ENCODE results near the gene CAMKK1. TPM values are rescaled to one million over a fixed set of nuclear protein-coding genes. Genes with fewer than 3 reads are reported as not detected.

The CAMKK1 gene
- total RNA-seq, 1 donor from 2014 or later: 3.4 TPM

DNA sequence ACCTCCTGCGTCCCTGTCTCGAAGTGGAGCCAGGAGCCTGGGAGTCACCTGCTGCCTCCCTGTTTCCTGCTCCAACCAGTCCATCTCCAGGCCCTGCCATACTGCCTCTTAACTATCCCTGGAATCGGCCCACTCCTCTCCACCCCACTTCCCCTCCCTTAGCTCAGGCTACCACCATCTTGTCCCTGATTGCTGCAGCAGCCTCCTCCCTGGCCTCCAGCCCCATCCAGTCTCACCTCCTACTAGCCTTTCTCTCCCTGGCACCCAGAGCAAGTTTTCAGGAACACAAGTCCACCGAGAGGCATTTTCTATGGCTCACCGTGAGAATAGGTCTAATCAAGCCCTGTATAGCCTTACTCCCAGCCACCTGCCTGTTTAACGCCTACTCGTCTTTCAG, 865 bp upstream of the CAMKK1 start:
- Histone ChIP-seq H3K4me3 (ENCODE audit: low read depth, low read length) (no peak overlapping the region), H3K27me3 (ENCODE audit: control insufficient read depth, insufficient read depth, low read length) (no peaks in the 10 kb centered on the region), H3K36me3 (ENCODE audit: control insufficient read depth, insufficient read depth, low read length) (no peaks in the 10 kb centered on the region)
- TF ChIP-seq, protein P1, sequence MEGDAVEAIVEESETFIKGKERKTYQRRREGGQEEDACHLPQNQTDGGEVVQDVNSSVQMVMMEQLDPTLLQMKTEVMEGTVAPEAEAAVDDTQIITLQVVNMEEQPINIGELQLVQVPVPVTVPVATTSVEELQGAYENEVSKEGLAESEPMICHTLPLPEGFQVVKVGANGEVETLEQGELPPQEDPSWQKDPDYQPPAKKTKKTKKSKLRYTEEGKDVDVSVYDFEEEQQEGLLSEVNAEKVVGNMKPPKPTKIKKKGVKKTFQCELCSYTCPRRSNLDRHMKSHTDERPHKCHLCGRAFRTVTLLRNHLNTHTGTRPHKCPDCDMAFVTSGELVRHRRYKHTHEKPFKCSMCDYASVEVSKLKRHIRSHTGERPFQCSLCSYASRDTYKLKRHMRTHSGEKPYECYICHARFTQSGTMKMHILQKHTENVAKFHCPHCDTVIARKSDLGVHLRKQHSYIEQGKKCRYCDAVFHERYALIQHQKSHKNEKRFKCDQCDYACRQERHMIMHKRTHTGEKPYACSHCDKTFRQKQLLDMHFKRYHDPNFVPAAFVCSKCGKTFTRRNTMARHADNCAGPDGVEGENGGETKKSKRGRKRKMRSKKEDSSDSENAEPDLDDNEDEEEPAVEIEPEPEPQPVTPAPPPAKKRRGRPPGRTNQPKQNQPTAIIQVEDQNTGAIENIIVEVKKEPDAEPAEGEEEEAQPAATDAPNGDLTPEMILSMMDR (IDR thresholded peaks at IDR 0.05; ENCODE audit: insufficient read depth, low read length, severe bottlenecking): no peak
- no peak for FAIRE-seq
- DNase-seq (ENCODE audit: low read depth): no peak

DNA sequence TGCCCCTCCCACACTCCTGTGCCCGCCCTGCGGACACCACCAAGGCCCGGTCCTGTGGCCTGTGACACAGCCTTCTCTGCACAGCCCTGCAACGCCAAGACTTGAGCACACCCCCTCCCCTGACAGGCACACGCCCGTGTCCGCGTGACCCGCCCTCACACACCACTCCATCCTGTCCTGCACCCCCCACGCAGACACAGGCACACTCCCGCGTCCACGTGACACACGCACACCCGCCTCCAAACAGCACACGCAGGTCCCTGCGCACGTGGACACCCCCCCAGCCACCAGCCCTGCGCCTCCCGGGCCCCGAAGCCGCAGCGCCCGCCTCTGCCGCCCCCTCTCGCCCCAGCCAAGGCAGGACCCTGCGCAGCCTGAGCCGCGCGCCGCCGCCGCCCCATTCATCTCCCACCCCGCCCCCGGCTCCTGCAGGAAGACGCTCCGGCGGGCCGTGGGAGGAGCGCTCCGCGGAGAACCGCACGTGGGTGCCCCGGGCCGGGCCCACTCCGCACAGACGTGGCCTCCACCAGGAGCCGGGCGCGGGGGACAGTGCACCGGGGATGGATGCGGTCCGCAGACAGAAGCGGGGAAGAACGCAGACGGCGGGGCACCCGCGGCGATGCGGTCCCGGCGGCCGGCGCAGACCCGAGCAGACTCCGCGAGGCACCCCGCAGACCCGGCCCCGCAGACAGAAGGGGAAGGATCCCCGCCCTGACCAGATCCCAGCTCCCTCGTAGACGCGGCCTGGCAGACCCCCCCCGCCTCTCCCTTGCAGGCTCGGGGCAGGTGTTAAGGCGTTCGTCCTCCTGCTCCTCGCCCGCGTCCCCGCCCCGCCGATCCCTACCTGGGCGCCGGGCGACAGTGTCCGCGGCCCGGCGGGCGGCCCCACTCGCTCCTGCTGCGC, 506 bp downstream of the CAMKK1 start:
- DNase-seq (ENCODE audit: low read depth) (peak; percentile 24), FAIRE-seq (no peak)
- H3K27me3 ChIP-seq (ENCODE audit: control insufficient read depth, insufficient read depth, low read length): no peaks in the 10 kb centered on the region
- TF ChIP-seq, protein P1 (IDR thresholded peaks at IDR 0.05; ENCODE audit: insufficient read depth, low read length, severe bottlenecking): no peak
- H3K36me3 ChIP-seq (ENCODE audit: control insufficient read depth, insufficient read depth, low read length): no peaks in the 10 kb centered on the region
- H3K4me3 ChIP-seq (ENCODE audit: low read depth, low read length): peak overlapping the region; percentile 60

DNA sequence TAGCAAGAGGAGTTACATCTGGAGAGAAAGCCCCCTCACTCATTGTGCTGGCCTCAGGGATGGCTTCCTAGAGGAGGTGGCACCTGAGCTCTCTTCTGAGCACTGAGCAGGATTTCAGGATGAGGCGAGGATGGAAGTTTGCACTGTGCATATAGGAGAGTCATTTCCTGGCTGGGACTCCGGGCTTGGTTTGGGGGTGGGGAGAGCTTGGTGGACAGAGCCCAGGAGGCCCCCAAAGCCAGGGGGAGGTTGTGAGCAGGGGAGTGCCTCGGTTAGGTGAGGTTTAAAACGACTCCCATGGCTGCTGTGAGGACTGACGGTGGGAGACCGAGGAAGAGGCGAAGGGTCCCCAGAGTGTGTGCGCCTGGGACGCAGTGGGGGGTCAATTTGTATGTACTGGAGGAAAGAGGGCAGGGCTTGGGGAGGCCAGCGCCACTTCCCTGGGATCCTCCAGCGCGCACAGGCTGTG, 1.2 kb downstream of the CAMKK1 start:
- TF ChIP-seq, protein P1 (IDR thresholded peaks at IDR 0.05; ENCODE audit: insufficient read depth, low read length, severe bottlenecking): no peak
- DNase-seq (ENCODE audit: low read depth): no peak
- H3K4me3 ChIP-seq (ENCODE audit: low read depth, low read length): peak overlapping the region; percentile 60
- no peaks in the 10 kb centered on the region for H3K36me3 ChIP-seq (ENCODE audit: control insufficient read depth, insufficient read depth, low read length)
- no peaks in the 10 kb centered on the region for H3K27me3 ChIP-seq (ENCODE audit: control insufficient read depth, insufficient read depth, low read length)
- FAIRE-seq: no peak

DNA sequence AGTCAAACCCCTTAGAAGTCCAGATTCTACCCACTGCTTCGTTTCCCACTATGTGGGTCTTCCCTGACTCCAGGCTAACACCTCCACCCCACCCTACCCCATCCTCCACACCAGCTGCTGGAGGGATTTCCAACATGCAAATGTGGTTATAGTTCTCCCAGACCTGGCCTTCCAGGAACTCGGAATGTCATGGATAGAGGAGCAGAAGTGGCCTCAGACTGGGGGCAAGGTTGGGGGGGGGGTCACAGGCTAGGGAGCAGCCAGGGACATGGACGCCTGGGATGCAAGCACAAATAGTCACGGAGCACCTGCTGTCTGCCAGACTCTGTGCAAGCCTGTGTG, 2.0 kb downstream of the CAMKK1 start:
- FAIRE-seq: no peak
- H3K4me3 ChIP-seq (ENCODE audit: low read depth, low read length): no peak overlapping the region
- TF ChIP-seq, protein P1 (IDR thresholded peaks at IDR 0.05; ENCODE audit: insufficient read depth, low read length, severe bottlenecking): no peak

DNA sequence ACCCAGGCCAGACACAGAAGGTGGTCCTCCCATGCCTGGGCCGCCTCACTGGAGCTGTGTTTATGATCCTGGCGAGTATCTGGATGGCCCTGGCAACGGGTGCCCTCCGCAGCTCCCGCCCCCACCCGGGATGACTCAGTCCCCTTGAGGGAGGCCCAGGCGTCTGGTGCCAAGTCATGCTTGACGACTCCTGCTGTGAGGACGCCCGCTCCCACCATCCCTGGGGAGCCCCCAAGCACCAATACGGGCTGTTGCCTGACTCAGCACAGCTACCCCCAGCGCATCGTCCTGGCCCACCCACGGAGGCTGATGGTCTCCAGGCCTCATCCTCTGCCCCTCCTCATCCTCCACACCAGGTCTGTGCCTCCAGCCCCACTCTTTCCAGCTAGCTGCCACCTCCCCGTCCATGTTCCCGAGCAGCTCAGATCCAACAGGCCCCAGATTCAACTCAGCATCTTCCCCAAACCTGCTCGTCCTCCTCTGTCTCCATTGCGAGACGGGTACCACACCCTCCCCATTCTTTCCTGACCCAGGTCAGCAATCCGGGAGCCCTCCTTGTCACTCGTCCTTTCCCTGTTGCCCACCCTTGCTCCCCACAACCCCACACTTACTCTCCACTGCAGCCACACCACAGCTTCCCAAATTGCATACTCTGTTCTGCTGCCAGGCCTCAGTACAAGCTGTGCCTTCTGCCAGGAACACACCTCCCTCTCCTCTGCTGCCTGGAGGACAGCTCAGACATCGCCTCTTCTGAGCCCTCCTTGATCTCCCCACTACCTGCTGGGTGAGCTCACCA, 2.6 kb downstream of the CAMKK1 start:
- Histone ChIP-seq H3K27me3 (ENCODE audit: control insufficient read depth, insufficient read depth, low read length) (no peaks in the 10 kb centered on the region), H3K4me3 (ENCODE audit: low read depth, low read length) (no peak overlapping the region), H3K36me3 (ENCODE audit: control insufficient read depth, insufficient read depth, low read length) (peaks cover 3% of the 10 kb centered on the region)
- TF ChIP-seq, protein P1 (IDR thresholded peaks at IDR 0.05; ENCODE audit: insufficient read depth, low read length, severe bottlenecking): no peak
- peak; percentile 82 for DNase-seq (ENCODE audit: low read depth)
- FAIRE-seq: peak; percentile 81

More for the DNA sequence above, 2.0 kb downstream of the CAMKK1 start:
- Histone ChIP-seq H3K27me3 (ENCODE audit: control insufficient read depth, insufficient read depth, low read length) (no peaks in the 10 kb centered on the region), H3K36me3 (ENCODE audit: control insufficient read depth, insufficient read depth, low read length) (no peaks in the 10 kb centered on the region)
- no peak for DNase-seq (ENCODE audit: low read depth)

Measured in bronchial epithelial cell (primary cell).